NCI-H2081 (cell line): Measurements from ENCODE around the gene IRX6.

Experiments used
- DNase-seq, 2 experiments: peaks; one replicate each; lab custom pipeline; 2025; lab: John Stamatoyannopoulos, UW

The IRX6 gene

DNA sequence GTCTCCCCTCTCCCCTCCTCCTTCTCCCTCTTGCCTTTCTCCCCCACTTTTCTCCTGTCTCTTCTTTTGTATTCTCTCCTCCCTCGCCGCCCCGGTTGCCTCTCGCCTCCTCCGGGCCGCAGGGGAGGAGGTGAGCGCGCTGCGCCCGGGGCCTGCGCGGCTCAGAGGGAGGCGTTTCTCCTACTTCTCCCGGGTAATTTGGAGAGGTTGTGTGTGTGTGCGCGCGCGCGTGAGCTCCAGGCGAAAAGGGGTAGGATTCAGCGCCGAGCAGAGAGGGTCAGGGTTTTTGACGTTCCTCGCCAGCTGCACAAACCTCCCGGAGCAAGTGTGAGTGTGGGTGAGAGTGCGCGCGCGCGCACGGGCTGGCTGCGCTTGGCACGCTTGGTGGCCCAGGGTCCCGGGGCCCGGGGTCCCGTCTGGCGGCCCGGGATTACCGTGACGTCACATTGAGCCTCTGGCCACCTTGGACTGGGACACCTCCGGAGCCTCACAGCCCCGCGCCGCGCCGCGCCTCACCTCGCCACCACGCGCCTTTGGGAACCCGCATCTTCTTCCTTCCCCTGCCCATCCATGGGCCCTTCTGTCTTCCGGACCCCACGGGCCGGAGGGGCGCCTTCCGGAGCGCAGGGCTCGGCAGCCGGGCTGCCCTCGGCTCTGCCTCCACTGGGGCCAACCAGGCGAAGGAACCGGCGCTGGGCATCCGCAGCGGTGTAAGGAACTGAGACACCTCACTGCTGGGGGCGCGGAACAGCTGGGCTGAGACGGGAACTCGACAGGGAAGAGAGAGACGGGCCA, 479 bp downstream of the IRX6 start:
- DNase-seq: no peak

DNA sequence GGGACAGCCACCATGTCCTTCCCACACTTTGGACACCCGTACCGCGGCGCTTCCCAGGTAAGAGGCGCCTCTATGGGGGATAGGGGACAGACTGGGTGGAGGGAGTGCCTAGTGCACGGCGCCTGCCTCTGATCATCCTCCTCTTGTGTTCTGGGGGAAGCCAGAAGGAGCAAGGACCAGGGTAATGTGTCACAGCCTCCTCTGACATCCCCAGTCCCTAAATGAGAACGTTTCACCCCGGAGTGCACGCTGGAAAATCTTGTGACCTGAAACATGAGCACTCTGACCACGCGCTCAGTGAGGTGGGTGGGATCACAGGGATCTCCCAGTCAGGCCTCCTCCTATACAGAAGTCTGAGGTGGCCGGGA, 1.1 kb downstream of the IRX6 start:
- DNase-seq: no peak

DNA sequence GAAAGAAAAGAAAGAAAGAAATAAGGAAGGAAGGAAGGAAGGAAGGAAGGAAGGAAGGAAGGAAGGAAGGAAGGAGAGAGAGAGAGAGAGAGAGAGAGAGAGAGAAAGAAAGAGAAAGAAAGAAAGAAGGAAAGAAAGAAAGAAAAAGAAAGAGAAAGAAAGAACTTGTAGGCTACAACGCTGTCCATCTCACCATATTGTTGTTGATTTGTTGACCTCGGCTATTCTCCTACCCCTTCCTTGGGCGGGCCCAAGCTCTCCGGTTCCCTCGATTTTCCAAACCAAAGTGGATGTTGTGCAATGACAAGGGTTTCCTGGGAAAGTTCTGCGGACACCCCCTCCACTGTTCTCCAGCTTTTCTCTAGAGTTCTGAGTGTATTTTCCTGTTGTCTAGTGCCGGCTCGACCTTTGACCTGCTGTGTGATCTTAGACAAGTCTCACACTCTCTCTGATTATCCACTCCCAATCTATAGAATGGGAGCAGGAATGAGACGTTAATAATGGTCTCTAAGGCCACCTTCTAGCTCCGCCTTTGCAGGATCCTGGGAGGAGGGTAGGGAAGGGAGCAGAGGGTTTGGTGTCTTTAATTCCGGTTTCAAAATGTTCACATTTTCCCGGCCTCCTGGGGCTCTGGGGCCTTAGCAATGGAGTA, 1.6 kb downstream of the IRX6 start:
- no peak for DNase-seq

DNA sequence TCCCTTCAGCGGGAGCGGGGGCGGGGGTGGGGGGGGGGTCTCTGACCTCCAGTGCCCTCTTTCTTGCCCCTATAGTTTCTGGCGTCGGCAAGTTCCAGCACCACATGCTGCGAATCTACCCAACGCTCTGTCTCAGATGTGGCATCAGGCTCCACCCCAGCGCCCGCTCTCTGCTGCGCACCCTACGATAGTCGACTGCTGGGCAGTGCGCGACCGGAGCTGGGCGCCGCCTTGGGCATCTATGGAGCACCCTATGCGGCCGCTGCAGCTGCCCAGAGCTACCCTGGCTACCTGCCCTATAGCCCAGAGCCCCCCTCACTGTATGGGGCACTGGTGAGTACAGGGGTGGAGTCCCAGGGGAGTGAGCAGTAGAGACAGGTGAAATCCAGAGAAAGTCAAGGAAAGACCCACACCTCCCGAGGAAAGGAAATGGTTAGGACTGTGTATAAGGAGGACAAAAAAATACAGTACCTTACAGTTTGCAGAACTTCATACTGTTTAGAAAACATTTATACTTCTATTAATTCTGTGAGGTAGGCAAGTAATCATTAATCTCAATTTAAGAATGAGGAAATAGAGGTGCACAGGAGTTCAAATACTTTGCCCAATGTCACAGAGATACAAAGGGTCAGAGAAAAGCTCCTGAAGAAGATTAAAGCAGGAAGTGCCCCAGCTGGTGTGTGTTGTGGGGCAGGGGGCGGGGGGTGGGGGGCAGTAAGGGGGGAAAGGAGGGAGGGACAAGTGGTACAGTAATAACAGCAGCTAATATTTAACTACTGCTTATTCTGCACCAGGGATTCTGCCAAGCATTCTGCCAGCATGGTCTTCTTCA, 2.5 kb downstream of the IRX6 start:
- no peak for DNase-seq

DNA sequence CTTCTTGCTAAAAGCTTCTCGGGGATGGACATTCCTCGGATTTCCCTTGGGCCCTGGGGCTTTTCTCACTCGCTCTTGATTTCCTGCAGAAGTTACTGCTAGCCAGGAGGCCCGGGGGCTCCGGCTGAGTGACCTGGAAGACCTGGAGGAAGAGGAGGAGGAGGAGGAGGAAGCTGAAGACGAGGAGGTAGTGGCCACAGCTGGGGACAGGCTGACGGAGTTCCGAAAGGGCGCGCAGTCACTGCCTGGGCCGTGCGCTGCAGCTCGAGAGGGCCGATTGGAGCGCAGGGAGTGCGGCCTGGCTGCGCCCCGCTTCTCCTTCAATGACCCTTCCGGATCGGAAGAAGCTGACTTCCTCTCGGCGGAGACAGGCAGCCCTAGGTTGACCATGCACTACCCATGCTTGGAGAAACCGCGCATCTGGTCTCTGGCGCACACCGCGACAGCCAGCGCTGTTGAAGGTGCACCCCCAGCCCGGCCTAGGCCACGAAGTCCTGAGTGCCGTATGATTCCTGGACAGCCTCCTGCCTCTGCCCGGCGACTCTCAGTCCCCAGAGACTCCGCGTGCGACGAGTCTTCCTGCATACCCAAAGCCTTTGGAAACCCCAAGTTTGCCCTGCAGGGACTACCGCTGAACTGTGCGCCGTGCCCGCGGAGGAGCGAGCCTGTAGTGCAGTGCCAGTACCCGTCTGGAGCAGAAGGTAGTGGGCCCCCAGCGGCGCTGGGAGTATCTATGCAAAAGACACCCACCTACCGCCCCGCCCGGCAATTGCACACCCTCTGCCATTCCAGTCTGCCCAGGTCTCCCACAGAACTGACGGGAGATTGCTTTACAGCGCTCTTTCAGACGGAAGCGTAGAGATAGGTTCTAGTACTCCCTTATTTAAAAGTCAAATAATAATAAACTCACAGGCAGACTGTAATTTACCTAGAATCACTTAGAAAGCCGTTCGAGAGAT, 4.9 kb downstream of the IRX6 start:
- DNase-seq: no peak

DNA sequence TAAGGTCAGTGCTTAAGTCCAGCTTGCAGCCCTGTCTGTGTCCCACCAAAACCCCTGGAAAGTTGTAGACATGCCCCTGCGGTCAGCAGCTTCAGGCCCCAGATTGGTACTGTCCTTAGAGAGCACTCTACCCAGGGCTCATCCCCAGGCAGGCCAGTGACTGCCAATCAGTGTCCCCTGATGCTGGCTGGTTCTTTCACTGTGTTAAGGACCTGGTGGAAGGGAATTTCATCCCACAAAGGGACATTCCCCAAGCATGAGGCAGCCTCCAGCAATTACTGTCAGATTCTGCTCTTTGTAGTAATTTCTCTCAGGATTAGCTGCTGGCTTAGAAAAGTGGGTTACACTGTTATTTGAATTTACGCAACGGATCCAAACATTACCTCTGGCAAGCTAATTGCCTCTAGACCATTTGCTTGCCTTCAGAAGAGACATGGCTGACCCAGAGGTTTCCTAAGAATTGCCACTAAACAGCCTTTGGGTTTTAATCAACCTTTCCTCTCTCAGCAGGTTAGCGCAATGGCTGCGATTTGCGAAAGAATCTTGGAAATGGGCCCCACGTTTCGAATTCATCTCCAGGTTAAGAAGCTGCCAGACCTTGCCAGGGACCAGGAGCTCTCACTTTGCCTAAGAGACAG, 5.9 kb downstream of the IRX6 start:
- DNase-seq: no peak

DNA sequence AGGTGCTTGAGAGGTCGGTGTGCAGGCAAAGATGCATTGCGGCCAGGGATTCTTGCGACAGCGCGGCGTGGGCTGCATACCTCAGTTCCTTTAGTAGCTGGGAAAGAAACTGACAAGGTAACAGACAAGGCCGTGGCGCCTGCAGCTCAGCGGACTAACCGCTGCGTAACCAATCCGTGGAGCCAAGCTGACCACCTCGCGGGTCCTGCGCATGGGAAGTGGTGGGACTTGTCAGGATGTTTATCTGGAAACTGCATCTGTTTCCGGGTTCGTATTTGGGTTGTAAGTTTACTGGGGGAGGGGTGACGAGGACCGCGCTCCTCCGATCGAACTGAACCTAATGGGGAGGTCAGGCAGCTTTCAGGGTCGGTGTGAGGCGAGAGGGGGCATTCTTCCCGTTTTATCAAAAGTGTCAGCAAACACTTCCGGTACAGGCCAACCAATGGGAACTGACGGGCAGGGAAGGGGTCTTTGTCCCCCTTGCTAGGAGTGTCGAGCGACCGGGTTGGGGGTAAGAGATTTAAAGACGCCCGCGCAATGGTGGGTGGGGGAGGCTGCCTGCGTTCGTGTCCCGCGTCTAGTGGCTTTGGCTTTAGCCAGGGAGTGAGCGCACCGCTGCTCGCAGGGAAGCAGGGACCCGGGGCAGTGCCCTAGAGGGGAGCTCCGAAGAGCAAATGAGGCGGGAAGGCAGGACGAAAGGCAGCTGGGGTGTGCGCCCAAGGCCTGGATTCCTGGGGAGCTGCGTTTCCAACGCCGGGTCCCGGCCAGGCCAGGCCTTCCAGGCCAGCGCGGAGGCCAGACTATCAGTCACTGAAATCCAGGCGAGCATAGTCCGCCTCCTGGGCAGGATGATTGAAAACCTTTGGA, 7.0 kb downstream of the IRX6 start:
- no peak for DNase-seq

DNA sequence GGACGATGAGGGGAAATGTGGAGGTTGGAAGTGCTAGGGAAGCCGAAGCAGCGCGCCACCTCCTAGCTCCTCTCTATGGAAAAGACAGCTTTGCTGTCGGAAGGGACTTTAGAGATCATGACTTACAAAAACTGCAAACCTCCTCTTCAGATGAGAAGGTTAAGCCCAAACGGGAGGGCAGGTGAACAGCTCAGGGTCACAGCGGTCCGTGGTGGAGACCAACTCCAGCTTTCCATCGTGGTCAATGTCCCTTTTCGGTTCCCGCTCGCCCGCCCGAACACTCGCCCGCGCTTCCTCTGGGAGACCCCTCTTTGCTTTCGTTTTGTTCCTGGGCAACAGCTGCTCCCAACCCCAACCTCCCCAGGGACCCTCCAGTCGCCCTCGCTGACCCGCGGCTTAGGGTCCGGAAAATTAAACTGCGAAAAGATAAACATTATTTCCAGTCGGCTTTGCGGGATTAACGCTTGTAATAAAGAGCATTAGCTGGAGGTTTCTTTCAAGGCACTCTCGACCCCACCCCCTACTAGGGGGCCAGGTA, 7.7 kb downstream of the IRX6 start:
- no peak for DNase-seq

DNA sequence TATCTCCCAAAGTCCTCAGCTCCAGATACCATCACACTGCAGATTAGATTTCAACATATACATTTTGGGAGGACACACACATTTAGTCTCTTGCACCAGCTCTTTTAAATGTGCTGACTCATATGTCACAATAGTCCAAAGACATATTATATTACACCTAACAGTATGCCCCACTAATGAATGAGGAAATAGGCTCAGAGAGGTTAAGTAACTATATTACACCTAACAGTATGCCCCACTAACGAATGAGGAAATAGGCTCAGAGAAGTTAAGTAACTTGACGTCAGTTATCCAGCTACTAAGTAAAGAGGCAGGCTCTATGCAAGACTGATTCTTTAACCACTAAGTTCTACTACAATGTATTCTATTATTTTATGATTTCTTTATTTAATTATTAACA, 9.7 kb downstream of the IRX6 start:
- no peak for DNase-seq

DNA sequence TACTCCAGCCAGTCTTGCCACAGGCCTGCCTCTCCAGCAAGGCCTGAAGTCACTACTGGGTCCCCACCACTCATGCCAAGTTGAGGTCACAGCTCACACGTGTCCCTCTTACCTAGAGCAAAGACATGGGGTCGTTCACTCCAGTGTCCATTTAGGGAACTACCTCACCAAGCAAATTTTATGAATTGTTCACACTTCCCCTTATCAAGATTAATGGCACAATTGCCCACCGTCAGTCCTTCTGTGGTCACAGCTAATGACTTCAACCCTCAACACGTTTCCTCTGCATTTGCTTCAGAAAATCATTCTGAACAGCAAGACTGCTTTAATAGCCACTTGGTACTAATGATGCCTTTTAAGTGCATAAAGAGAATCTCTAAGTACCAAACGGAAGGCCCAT, 14.6 kb downstream of the IRX6 start:
- no peak for DNase-seq

DNA sequence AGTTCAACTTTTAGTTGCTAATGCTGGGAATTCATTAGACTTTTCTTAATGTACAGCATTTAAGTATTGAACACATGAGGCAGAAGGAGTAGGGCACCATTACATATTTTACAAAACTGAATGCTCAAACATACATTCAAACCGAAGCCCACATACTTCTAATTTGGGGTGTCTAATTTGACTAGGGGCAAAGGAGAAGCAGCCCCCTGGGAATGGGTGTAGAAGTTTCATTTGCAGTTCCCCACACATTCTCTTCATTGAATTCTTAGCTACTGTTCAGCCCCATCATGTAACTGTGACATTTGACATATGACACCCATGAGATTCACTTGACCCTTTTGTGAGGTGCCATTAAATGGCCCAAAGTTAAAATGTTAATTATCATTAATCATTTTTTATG, 16.4 kb downstream of the IRX6 start:
- no peak for DNase-seq

DNA sequence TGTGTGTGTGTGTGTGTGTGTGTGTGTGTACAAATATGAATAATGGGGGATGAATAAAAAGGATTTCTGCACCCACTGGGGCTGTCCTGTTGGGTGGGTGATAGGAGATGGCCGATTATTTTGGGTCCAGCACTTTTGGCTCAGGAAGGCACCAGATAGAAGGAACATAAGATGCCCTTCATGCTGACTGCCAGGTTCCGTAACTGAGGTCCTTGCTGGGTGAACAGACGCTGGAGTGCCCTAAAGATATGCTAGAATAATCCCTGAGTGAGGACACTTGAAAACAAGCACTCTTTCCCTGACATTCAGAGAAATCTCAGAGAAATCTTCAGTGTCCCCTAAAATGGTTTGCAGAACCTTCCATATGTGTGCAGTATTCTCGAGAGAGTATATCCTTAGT, 17.7 kb downstream of the IRX6 start:
- DNase-seq: no peak

DNA sequence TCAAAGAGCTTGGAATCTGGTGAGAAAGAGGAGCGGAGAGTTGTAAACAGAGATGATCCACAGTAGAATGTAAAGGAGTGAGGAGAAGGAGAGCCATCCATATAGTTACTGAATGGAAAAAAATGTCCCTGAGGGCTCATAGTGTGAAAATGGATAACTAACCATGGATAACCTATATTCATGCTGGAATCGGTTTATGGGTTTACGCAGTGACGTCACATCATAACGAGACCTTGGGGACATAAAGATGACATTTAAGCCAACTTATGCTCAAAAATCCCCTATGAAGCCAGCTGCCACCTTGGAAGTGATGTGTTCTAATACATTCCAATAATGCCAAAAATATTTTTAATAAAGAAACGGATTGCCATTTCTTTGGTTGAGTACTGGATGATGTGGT, 22.5 kb downstream of the IRX6 start:
- DNase-seq: no peak

DNA sequence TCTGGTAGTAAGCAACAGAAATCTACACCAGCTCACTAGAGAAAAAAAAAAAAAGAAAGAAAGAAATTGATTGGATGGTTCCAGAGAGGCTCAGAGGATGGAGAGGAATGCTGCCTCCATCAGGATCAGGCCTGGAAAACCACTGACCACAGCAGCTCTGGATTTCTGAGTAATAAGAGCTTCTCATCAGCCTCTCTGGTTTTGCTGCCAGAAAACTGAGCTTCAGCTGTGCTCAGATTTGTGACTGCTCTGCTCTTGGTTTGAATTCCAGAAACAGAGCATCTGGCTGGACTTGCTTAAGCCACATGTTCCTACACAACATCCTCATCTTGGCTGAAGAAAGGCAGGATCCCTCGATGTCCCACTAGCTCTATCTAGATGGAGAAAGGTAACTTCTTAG, 25.9 kb downstream of the IRX6 start:
- DNase-seq: no peak

DNA sequence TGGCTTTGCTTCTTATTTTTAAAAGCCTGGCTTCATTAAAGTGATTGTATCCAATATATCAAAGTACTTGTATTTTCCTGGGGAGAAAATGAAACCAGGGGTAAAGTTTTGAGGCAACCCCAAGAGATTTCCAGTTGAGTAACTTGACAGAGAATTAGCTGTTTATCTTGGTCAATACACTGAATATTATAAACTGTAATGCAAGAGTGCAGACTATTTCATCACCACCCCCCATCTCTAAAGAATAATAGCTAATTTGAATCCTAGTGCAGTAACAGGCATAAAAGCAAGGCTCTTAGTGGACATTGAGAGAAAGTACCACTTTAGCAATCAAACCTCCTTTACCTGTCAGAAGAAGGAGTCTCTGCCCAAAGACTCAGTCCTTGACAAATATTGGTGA, 27.0 kb downstream of the IRX6 start:
- DNase-seq: no peak

DNA sequence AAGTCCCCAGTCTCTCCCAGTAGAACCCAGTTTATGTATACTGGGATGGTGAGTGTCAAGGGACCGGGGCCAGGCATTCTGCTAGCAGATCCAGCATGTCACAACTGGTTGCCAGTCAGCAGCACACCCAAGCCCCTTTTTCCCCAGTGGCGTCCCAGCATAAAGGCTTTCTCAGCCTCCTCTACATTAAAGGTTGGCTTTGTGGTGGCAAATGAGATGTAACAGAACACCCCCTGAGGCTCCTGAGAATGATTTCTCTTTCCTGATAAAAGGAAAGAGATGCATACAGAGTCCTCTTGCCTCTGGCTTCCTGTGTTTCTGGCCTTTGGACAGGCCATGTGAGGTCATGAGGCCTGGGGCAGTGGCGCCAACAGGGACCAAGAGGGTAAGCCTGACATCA, 27.9 kb downstream of the IRX6 start:
- DNase-seq: no peak

DNA sequence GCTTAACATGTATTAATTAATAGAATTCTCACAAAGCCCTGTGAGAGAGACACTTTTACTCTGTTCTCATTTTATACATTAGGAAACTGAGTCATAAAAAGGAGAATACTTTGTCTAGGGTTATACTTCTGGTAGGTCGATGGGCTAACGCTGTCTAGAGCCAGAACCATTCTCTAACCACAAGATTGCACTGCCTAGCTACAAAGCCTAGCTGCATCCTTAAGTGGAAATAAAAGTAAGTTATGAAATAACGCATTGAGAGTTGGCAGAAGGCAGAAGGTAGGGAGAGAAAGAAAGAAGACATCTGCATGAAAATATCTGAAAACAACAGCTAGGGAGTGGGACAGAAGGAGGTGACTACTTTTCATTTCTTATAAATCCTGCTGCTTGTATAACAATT, 33.2 kb downstream of the IRX6 start:
- no peak for DNase-seq

DNA sequence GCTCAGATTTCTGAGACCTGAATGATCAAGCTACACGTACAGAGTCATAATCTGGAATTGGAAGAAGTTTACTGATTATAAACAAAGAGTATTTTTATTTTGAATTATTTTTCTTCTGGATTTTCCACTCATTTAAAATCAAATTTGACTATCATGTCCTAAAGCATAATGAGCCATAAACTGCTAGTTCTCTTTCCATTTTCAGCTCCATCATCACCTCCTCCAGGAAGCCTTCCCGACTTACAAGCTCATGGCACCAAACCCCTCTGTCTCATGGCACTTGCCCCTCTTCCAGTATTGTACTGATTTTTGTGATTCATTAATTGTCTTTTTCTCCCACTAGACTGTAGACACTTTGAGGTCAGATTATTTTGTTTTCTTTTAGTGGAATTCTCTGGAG, 35.9 kb downstream of the IRX6 start:
- no peak for DNase-seq

DNA sequence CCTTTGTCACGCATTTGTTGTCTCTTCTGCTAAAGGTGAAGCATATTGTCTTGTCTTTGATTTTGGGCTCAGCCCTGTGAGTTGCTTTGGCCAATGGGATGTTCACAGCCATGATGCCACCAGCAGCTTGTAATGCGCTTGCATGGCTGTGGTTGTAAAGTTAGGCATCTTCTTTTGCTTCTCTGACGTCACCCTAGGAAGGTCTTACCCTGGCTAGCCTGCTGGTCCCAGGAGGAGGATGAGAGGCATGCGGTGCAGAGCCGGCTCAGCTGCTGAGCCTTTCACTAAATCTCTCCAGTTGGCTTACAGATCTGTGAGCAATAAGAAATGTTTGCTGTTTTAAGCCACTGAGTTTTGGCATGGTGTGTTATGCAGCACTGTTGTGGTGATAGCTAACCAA, 40.8 kb downstream of the IRX6 start:
- DNase-seq: no peak

DNA sequence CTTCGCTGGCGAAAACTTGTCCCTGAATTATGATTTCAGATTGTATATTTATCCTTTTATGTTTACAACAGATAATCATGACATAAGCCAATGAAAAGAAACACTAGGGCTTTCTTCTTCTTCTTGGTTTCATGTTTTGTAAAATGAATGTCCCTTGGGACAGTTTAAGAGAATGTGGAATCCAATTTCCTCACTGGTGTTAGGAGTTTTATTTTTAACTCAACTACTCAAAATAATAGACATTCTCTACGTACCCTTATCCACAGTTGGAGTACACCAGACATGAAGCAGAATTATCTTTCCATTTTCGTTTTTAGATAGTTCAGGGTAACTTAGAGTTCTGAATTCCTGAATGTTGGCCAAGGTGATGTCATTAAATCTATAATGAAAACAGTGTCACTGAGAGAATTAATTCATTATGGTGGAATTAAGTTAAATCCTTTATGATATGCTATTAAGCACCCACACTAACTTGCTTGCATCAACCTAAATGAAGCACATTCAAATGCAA, 43.4 kb downstream of the IRX6 start:
- DNase-seq: no peak
